Omental fat pad (tissue), 4 donors: Measurements from ENCODE around the gene IDE. TPM values are rescaled to one million over a fixed set of nuclear protein-coding genes. Genes with fewer than 3 reads are reported as not detected.
"Not testable (repeated sequence)": the region's sequence is repeated elsewhere in the genome, so short reads cannot be mapped to it uniquely, and the experiment has no call there.

Source experiments
- ATAC-seq: fragments of 150-250 bp; one replicate; pipeline ENCODE4 v1.9.1; 2016; ENCODE audit warnings: mild to moderate bottlenecking, moderate library complexity; ENCODE audit not compliant: low FRiP score
- DNase-seq: peaks from one replicate; pipeline ENCODE4 v3.0.0-alpha.2; 2019; ENCODE audit warnings: low spot score
- CTCF ChIP-seq, 3 donors: fragments of 450-650 bp; IDR thresholded peaks; one replicate each; pipeline ENCODE4 v1.5.1; 2016 to 2017; ENCODE audit warnings: antibody characterized with exemption in 3 of 3, mild to moderate bottlenecking in 3 of 3, moderate library complexity in 2 of 3
- total RNA-seq, 4 donors: library from RNA; depleted of rRNA; stranded (reverse); fragments of >200 nt; gene quantifications; one replicate each; pipeline ENCODE4 v1.1.0, GENCODE V29; 2016

Gene IDE
- total RNA-seq, 4 donors from 2014 or later: 17.4 to 42.7 (median 21.8) TPM

- TF ChIP-seq CTCF (IDR thresholded peaks at IDR 0.05): no peak
- DNase-seq: no peak
- no peak for ATAC-seq
Measured at GRCh38 chr10:92475357-92475868, 98.5 kb downstream of the IDE start.

GRCh38 chr10:92470026-92470425, 103.9 kb downstream of the IDE start:
- DNase-seq: no peak
- no peak for TF ChIP-seq CTCF (IDR thresholded peaks at IDR 0.05)
- ATAC-seq: no peak

- no peak for ATAC-seq
- no peak for TF ChIP-seq CTCF (IDR thresholded peaks at IDR 0.05)
Measured at GRCh38 chr10:92464364-92464763, 109.5 kb downstream of the IDE start.

GRCh38 chr10:92463582-92463981, 110.3 kb downstream of the IDE start:
- ATAC-seq (no peak), DNase-seq (no peak)
- no peak for TF ChIP-seq CTCF (IDR thresholded peaks at IDR 0.05)

More at GRCh38 chr10:92464364-92464763, 109.5 kb downstream of the IDE start:
- no peak for DNase-seq

- not testable (repeated sequence) for DNase-seq, ATAC-seq
Measured at GRCh38 chr10:92454955-92455354, 118.9 kb downstream of the IDE start.

- no peak for TF ChIP-seq CTCF (IDR thresholded peaks at IDR 0.05)
- no peak for DNase-seq
- ATAC-seq: no peak
Measured at GRCh38 chr10:92452313-92452712, 121.6 kb downstream of the IDE start.

GRCh38 chr10:92451431-92451830, 122.5 kb downstream of the IDE start:
- no peak for TF ChIP-seq CTCF (IDR thresholded peaks at IDR 0.05)
- DNase-seq: no peak
- no peak for ATAC-seq

GRCh38 chr10:92450896-92451295, 123.0 kb downstream of the IDE start:
- DNase-seq: no peak
- no peak for ATAC-seq
- TF ChIP-seq CTCF (IDR thresholded peaks at IDR 0.05): no peak
